NOMO-1 treated with dmso at 0.1 percent for 144 hours (cell line): ENCODE measurements around the gene TERT.

ENCODE experiments used
- DNase-seq: peaks from one replicate; lab custom pipeline; 2025; ENCODE audit not compliant: unreplicated experiment; lab: John Stamatoyannopoulos, UW

TERT gene

GRCh38 chr5:1262381-1262780 lies 32.5 kb downstream of the TERT start:
- DNase-seq: no peak

- DNase-seq: no peak
Measured at GRCh38 chr5:1261643-1262042, 33.2 kb downstream of the TERT start.

- DNase-seq: no peak
Measured at GRCh38 chr5:1259806-1260480, 34.9 kb downstream of the TERT start.

- no peak for DNase-seq
Measured at GRCh38 chr5:1257841-1258240, 37.0 kb downstream of the TERT start.

GRCh38 chr5:1257363-1257762 lies 37.5 kb downstream of the TERT start:
- no peak for DNase-seq

- no peak for DNase-seq
Measured at GRCh38 chr5:1256776-1257175, 38.1 kb downstream of the TERT start.

- DNase-seq: no peak
Measured at GRCh38 chr5:1255081-1255561, 39.7 kb downstream of the TERT start.

- no peak for DNase-seq
Measured at GRCh38 chr5:1254196-1254595, 40.7 kb downstream of the TERT start.

GRCh38 chr5:1253456-1254105 lies 41.3 kb downstream of the TERT start:
- no peak for DNase-seq

- no peak for DNase-seq
Measured at GRCh38 chr5:1252681-1253080, 42.2 kb downstream of the TERT start.

GRCh38 chr5:1251678-1252580 lies 42.9 kb downstream of the TERT start:
- DNase-seq: no peak

- DNase-seq: no peak
Measured at GRCh38 chr5:1249366-1250280, 45.2 kb downstream of the TERT start.

GRCh38 chr5:1247811-1248210 lies 47.1 kb downstream of the TERT start:
- DNase-seq: no peak

- DNase-seq: no peak
Measured at GRCh38 chr5:1246711-1247431, 48.0 kb downstream of the TERT start.

GRCh38 chr5:1245905-1246576 lies 48.8 kb downstream of the TERT start:
- no peak for DNase-seq

- no peak for DNase-seq
Measured at GRCh38 chr5:1244976-1245375, 49.9 kb downstream of the TERT start.

GRCh38 chr5:1244255-1244654 lies 50.6 kb downstream of the TERT start:
- no peak for DNase-seq

GRCh38 chr5:1243487-1244130 lies 51.3 kb downstream of the TERT start:
- no peak for DNase-seq
